Endothelial cell (in vitro differentiated cells): ENCODE measurements around the gene GALNT13. TPM values are rescaled to one million over a fixed set of nuclear protein-coding genes. Genes with fewer than 3 reads are reported as not detected.

Experiments
- DNase-seq: peaks from one replicate; pipeline ENCODE4 v3.0.0; 2021; ENCODE audit warnings: low spot score
- H3K27ac Mint-ChIP-seq: one replicate; pipeline ENCODE4 v1.8.0; 2021; ENCODE audit warnings: mixed read lengths, inconsistent platforms; ENCODE audit not compliant: unreplicated experiment
- H3K27me3 Mint-ChIP-seq: one replicate; pipeline ENCODE4 v1.8.0; 2021; ENCODE audit warnings: mild to moderate bottlenecking, moderate library complexity, mixed read lengths, inconsistent platforms; ENCODE audit not compliant: unreplicated experiment
- H3K36me3 Mint-ChIP-seq: one replicate; pipeline ENCODE4 v1.8.0; 2021; ENCODE audit warnings: mild to moderate bottlenecking, low read depth, mixed read lengths, inconsistent platforms; ENCODE audit not compliant: unreplicated experiment
- H3K4me1 Mint-ChIP-seq: one replicate; pipeline ENCODE4 v1.8.0; 2021; ENCODE audit warnings: mild to moderate bottlenecking, mixed read lengths, inconsistent platforms; ENCODE audit not compliant: unreplicated experiment
- H3K4me3 Mint-ChIP-seq: one replicate; pipeline ENCODE4 v1.8.0; 2021; ENCODE audit warnings: mild to moderate bottlenecking, mixed read lengths, inconsistent platforms; ENCODE audit not compliant: unreplicated experiment
- H3K9me3 Mint-ChIP-seq: one replicate; pipeline ENCODE4 v1.8.0; 2021; ENCODE audit warnings: mixed read lengths, inconsistent platforms; ENCODE audit not compliant: unreplicated experiment
- total RNA-seq: library from RNA; stranded (reverse); fragmentation: NEBNext Ultra II Directional; extraction: Animal tissue kit (Norgen Biotek cat#: 25700); gene quantifications from one replicate; pipeline ENCODE4 v1.2.1, GENCODE V29; 2021; ENCODE audit not compliant: unreplicated experiment
- TF ChIP-seq, protein P1 (sequence below): fragments of 200-600 bp; sonication (generic); IDR thresholded peaks from one replicate; pipeline ENCODE4 v1.5.0; 2021; ENCODE audit warnings: antibody characterized with exemption; ENCODE audit not compliant: unreplicated experiment

Gene GALNT13
- total RNA-seq, 1 donor from 2014 or later = 26.3 TPM

DNA sequence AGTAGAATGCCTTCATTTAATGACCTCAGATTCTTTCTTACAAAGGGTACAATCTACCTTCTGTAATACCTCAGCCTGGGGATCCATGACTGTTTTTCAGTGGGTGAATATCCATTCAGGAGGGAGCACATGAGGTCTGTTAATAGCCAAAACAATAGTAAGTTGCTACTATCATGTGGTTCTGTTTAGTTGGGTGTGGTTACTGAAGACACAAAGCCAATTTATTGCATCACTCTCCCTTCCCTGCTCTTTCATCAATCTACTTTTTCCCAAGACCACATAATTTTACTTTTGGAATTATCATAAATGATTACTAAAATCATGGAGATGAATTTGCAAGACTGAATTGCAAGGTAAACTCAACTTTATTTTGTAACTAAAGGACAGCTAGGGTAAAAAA lies 254.2 kb downstream of the GALNT13 start:
- TF ChIP-seq, protein P1, sequence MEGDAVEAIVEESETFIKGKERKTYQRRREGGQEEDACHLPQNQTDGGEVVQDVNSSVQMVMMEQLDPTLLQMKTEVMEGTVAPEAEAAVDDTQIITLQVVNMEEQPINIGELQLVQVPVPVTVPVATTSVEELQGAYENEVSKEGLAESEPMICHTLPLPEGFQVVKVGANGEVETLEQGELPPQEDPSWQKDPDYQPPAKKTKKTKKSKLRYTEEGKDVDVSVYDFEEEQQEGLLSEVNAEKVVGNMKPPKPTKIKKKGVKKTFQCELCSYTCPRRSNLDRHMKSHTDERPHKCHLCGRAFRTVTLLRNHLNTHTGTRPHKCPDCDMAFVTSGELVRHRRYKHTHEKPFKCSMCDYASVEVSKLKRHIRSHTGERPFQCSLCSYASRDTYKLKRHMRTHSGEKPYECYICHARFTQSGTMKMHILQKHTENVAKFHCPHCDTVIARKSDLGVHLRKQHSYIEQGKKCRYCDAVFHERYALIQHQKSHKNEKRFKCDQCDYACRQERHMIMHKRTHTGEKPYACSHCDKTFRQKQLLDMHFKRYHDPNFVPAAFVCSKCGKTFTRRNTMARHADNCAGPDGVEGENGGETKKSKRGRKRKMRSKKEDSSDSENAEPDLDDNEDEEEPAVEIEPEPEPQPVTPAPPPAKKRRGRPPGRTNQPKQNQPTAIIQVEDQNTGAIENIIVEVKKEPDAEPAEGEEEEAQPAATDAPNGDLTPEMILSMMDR = no peak
- H3K4me3 Mint-ChIP-seq = no peak overlapping the region
- no peak for DNase-seq
- H3K27me3 Mint-ChIP-seq = peaks cover 3% of the 10 kb centered on the region
- peaks cover 2% of the 10 kb centered on the region for H3K9me3 Mint-ChIP-seq
- no peak overlapping the region for H3K27ac Mint-ChIP-seq
- peaks cover 5% of the 10 kb centered on the region for H3K36me3 Mint-ChIP-seq
- H3K4me1 Mint-ChIP-seq = peaks cover 2% of the 10 kb centered on the region

DNA sequence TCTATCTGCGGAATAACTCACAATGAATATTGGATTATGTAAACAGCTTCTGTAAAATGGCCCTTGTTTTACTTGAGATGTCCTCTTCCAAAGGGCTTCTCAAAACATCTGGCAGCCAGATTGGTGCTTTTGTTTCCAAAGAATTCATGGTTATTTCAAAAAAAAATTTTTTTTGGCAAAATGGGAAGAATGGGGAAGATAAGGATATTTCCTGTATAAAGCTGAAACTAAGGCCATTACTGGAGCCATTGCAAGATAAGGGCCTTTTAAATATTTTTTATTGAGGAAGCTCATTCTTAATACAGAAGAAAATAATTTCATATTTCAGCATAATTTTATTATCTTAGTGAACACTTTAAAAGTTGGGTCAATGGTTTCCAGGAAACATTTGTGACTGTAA lies 259.1 kb downstream of the GALNT13 start:
- peaks cover 1% of the 10 kb centered on the region for H3K27me3 Mint-ChIP-seq
- H3K9me3 Mint-ChIP-seq = no peaks in the 10 kb centered on the region
- no peaks in the 10 kb centered on the region for H3K4me1 Mint-ChIP-seq
- no peaks in the 10 kb centered on the region for H3K36me3 Mint-ChIP-seq
- H3K27ac Mint-ChIP-seq = no peak overlapping the region
- TF ChIP-seq, protein P1 = no peak
- no peak for DNase-seq
- no peak overlapping the region for H3K4me3 Mint-ChIP-seq

DNA sequence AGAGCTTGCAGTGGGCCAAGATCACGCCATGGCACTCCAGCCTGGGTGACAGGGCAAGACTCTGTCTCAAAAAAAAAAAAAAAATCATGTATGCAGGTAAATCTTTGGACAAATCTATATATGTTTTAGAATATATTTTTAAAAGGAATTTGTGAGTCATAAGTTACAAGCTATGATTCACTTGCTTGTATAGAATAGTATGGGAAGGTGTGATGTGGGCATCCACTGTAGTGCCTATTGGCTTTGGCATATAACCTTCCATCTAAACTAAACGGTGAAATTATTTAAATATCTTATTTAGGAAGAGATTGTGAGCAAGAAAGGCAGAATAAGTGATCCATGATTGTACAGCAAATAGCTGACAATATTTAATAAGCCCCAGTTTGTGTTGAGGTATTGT lies 261.1 kb downstream of the GALNT13 start:
- Mint-ChIP-seq H3K4me1 (peaks cover 8% of the 10 kb centered on the region), H3K27me3 (peaks cover 1% of the 10 kb centered on the region), H3K9me3 (no peaks in the 10 kb centered on the region), H3K36me3 (no peaks in the 10 kb centered on the region), H3K27ac (no peak overlapping the region), H3K4me3 (no peak overlapping the region)
- no peak for DNase-seq
- TF ChIP-seq, protein P1 = no peak

DNA sequence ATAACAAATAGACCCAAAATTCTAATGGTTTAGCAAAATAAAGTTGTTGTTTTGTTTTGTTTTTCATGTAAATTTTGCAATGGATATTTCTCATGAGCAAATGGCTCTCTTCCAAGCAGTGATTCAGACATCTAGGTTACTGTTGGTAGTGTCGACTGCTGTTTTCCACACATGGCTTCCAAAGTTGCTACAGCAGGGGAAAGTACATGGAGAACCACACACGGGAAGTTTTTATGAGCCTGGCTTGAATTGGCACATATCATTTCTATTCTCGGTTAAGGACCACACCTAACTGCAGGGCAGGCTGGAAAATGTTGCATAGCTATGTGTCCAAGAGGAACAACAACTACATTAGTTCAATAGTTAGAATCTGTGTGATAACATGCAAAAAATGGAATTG lies 262.1 kb downstream of the GALNT13 start:
- H3K27ac Mint-ChIP-seq = no peak overlapping the region
- DNase-seq = no peak
- TF ChIP-seq, protein P1 = no peak
- peaks cover 10% of the 10 kb centered on the region for H3K4me1 Mint-ChIP-seq
- H3K36me3 Mint-ChIP-seq = no peaks in the 10 kb centered on the region
- H3K9me3 Mint-ChIP-seq = no peaks in the 10 kb centered on the region
- peaks cover 1% of the 10 kb centered on the region for H3K27me3 Mint-ChIP-seq
- H3K4me3 Mint-ChIP-seq = no peak overlapping the region

DNA sequence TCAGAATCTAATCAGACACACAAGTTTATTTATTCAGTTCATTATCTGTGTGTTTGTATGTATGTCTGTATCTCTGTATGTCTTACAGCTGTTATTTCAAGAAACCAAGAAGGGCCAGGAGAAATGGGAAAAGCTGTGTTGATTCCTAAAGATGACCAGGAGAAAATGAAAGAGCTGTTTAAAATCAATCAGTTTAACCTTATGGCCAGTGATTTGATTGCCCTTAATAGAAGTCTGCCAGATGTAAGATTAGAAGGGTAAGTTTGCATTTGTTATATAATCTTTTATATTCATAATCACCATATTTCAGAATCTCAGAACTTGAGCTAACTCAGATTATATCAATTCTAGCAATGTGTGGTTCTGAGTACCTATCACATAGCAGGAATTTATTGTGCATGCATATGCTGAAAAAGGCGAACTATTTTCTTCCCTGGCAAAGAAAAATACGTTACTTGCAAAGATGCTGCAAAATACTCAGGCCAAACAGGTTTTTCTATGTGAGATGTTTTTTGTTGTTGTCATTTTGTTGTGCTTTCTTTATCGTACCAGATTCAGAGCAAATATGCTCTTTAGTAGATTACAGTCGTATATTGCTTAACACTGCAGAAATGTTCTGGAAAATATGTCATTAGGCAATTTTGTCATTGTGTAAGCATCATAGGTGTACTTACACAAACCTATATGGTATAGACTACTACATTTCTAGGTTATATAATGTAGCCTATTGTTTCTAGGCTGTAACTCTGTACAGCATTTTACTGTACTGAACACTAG lies 268.7 kb downstream of the GALNT13 start:
- DNase-seq = no peak
- TF ChIP-seq, protein P1 = no peak
- H3K27ac Mint-ChIP-seq = no peak overlapping the region
- H3K27me3 Mint-ChIP-seq = peaks cover 1% of the 10 kb centered on the region
- no peaks in the 10 kb centered on the region for H3K9me3 Mint-ChIP-seq
- peaks cover 10% of the 10 kb centered on the region for H3K4me1 Mint-ChIP-seq
- H3K36me3 Mint-ChIP-seq = no peaks in the 10 kb centered on the region
- H3K4me3 Mint-ChIP-seq = no peak overlapping the region
